Neural cell (in vitro differentiated cells): ENCODE data around the gene SUPT4H1. TPM values are rescaled to one million over a fixed set of nuclear protein-coding genes. Genes with fewer than 3 reads are reported as not detected.

ENCODE experiments used
- H2AFZ ChIP-seq: fragments of 200-600, 300-800 bp; sonication (generic), shearing (Covaris generic); 2 replicates; pipeline ENCODE4 v1.6.0; 2014; ENCODE audit warnings: low read depth, mild to moderate bottlenecking, antibody characterized with exemption, low read length, moderate library complexity
- H3F3A ChIP-seq: fragments of 200-600 bp; shearing (Covaris generic); 2 replicates; pipeline ENCODE4 v1.6.1; 2016; ENCODE audit warnings: mild to moderate bottlenecking, moderate library complexity, mixed read lengths, antibody characterized with exemption, low read length; ENCODE audit not compliant: insufficient read depth, poor library complexity, severe bottlenecking
- H3K27ac ChIP-seq: fragments of 200-600, 300-800 bp; sonication (generic), shearing (Covaris generic); 2 replicates; pipeline ENCODE4 v1.5.1; 2014; ENCODE audit warnings: mild to moderate bottlenecking, low read length, moderate library complexity
- H3K27me3 ChIP-seq: fragments of 300-800, 200-600 bp; sonication (generic), shearing (Covaris generic); 2 replicates; pipeline ENCODE4 v1.6.0; 2014; ENCODE audit warnings: mild to moderate bottlenecking, low read depth, low read length, moderate library complexity; ENCODE audit not compliant: insufficient read depth
- H3K36me3 ChIP-seq: fragments of 300-800, 200-600 bp; sonication (generic), shearing (Covaris generic); 2 replicates; pipeline ENCODE4 v1.5.1; 2014; ENCODE audit warnings: mild to moderate bottlenecking, antibody characterized with exemption, low read length, moderate library complexity; ENCODE audit not compliant: insufficient read depth
- H3K4me2 ChIP-seq: fragments of 300-800, 200-600 bp; sonication (generic), shearing (Covaris generic); 2 replicates; pipeline ENCODE4 v1.6.0; 2014; ENCODE audit warnings: mild to moderate bottlenecking, low read length
- H3K4me3 ChIP-seq: fragments of 300-800, 200-600 bp; sonication (generic), shearing (Covaris generic); 2 replicates; pipeline ENCODE4 v1.5.1; 2014; ENCODE audit warnings: mild to moderate bottlenecking, low read length, moderate library complexity
- H3K79me2 ChIP-seq: fragments of 200-600 bp; shearing (Covaris generic); replicated peaks from 2 replicates; pipeline ENCODE4 v1.6.0; 2014; ENCODE audit warnings: mild to moderate bottlenecking, low read length, moderate library complexity; ENCODE audit not compliant: insufficient read depth
- H3K9ac ChIP-seq: fragments of 300-800, 200-600 bp; sonication (generic), shearing (Covaris generic); 2 replicates; pipeline ENCODE4 v1.6.1; 2016; ENCODE audit warnings: mild to moderate bottlenecking, low read length, mixed read lengths
- H3K9me2 ChIP-seq: fragments of 200-600 bp; shearing (Covaris generic); 2 replicates; pipeline ENCODE4 v1.6.1; 2016; ENCODE audit warnings: mild to moderate bottlenecking, low read length, mixed read lengths; ENCODE audit not compliant: insufficient read depth
- H3K9me3 ChIP-seq: fragments of 200-600, 300-800 bp; sonication (generic), shearing (Covaris generic); 2 replicates; pipeline ENCODE4 v1.6.1; 2016; ENCODE audit warnings: mild to moderate bottlenecking, mixed run types, low read length, moderate library complexity, mixed read lengths
- H4K20me1 ChIP-seq: fragments of 200-600 bp; shearing (Covaris generic); 2 replicates; pipeline ENCODE4 v1.6.1; 2016; ENCODE audit warnings: mild to moderate bottlenecking, mixed run types; ENCODE audit not compliant: insufficient read depth
- CTCF ChIP-seq: fragments of 450-650 bp; IDR thresholded peaks from 2 replicates; pipeline ENCODE4 v1.5.1; 2014; ENCODE audit warnings: antibody characterized with exemption, mild to moderate bottlenecking, moderate library complexity; ENCODE audit not compliant: poor library complexity, severe bottlenecking
- EP300 ChIP-seq: fragments of 450-650 bp; conservative IDR thresholded peaks from 2 replicates; pipeline ENCODE4 v1.6.1; 2014; ENCODE audit warnings: antibody characterized with exemption, mild to moderate bottlenecking, moderate library complexity; ENCODE audit not compliant: poor library complexity, severe bottlenecking
- EZH2 ChIP-seq: fragments of 200-600, 300-800 bp; shearing (Covaris generic), sonication (generic); IDR thresholded peaks from 2 replicates; pipeline ENCODE4 v1.6.1; 2014; ENCODE audit warnings: antibody characterized with exemption, low read length, borderline replicate concordance, mild to moderate bottlenecking; ENCODE audit not compliant: insufficient read depth, poor library complexity, severe bottlenecking
- MXI1 ChIP-seq: fragments of 450-650 bp; conservative IDR thresholded peaks from 2 replicates; pipeline ENCODE4 v1.6.1; 2014; ENCODE audit warnings: antibody characterized with exemption, mild to moderate bottlenecking; ENCODE audit not compliant: poor library complexity, severe bottlenecking
- POLR2AphosphoS5 ChIP-seq: IDR thresholded peaks from 2 replicates; pipeline ENCODE4 v1.6.1; 2012
- RAD21 ChIP-seq: fragments of 450-650 bp; conservative IDR thresholded peaks from 2 replicates; pipeline ENCODE4 v1.6.1; 2014; ENCODE audit warnings: antibody characterized with exemption, mild to moderate bottlenecking, moderate library complexity
- REST ChIP-seq: IDR thresholded peaks from 2 replicates; pipeline ENCODE4 v1.6.1; 2012; ENCODE audit warnings: borderline replicate concordance
- SMC3 ChIP-seq: fragments of 450-650 bp; conservative IDR thresholded peaks from 2 replicates; pipeline ENCODE4 v1.6.1; 2014; ENCODE audit warnings: antibody characterized with exemption, mild to moderate bottlenecking, moderate library complexity; ENCODE audit not compliant: poor library complexity
- TAF1 ChIP-seq: IDR thresholded peaks from 2 replicates; pipeline ENCODE4 v1.6.1; 2012; ENCODE audit warnings: low read depth
- polyA plus RNA-seq: library from polyadenylated mRNA; depleted of rRNA; stranded (reverse); fragments of >200 nt; gene quantifications from 2 replicates; pipeline ENCODE4 v1.2.3, GENCODE V29; 2014

Gene SUPT4H1
- polyA plus RNA-seq, 1 donor from 2014 or later, result 109 TPM

GRCh38 chr17:58328195-58329034, 23.6 kb downstream of the SUPT4H1 start, which contains the start of gene TSPOAP1:
TSPOAP1 (minus strand) TSS chr17:58328795; CDS start chr17:58327920, 875 bp downstream.
- no peaks in the 10 kb centered on the region for H3K9me2 ChIP-seq
- peak within 1 kb of the TSS; percentile 66 for H2AFZ ChIP-seq
- TF ChIP-seq CTCF (no peak), REST (peak; percentile 68), EZH2 (no peak), TAF1 (peak; percentile 54), RAD21 (no peak), SMC3 (no peak), MXI1 (peak; percentile 93), POLR2AphosphoS5 (peak; percentile 85)
- peaks cover 35% of the 10 kb centered on the region for H3K79me2 ChIP-seq
- H3K27me3 ChIP-seq, result no peaks in the 10 kb centered on the region
- H3F3A ChIP-seq, result no peaks in the 10 kb centered on the region
- H3K4me2 ChIP-seq, result peak within 1 kb of the TSS; percentile 96
- peak within 1 kb of the TSS; percentile 93 for H3K27ac ChIP-seq
- no peaks in the 10 kb centered on the region for H4K20me1 ChIP-seq
- H3K9ac ChIP-seq, result peak within 1 kb of the TSS; percentile 88
- H3K36me3 ChIP-seq, result no peaks in the 10 kb centered on the region
- H3K9me3 ChIP-seq, result no peaks in the 10 kb centered on the region
- peak within 1 kb of the TSS; percentile 83 for H3K4me3 ChIP-seq

- peaks cover 35% of the 10 kb centered on the region for H3K79me2 ChIP-seq
- no peaks in the 10 kb centered on the region for H3K9me2 ChIP-seq
- peak overlapping the region; percentile 83 for H3K4me3 ChIP-seq
- H3K27me3 ChIP-seq, result no peaks in the 10 kb centered on the region
- H3F3A ChIP-seq, result no peaks in the 10 kb centered on the region
- H3K9me3 ChIP-seq, result no peaks in the 10 kb centered on the region
- no peaks in the 10 kb centered on the region for H4K20me1 ChIP-seq
- H3K27ac ChIP-seq, result peak overlapping the region; percentile 93
- H3K4me2 ChIP-seq, result peak overlapping the region; percentile 96
- no peak for TF ChIP-seq EZH2
- TF ChIP-seq RAD21, result no peak
- no peak for TF ChIP-seq TAF1
- TF ChIP-seq SMC3, result no peak
- TF ChIP-seq MXI1, result no peak
- no peak for TF ChIP-seq REST
- no peak for TF ChIP-seq EP300
- TF ChIP-seq CTCF, result no peak
- TF ChIP-seq POLR2AphosphoS5, result no peak
- H3K36me3 ChIP-seq, result no peaks in the 10 kb centered on the region
- no peak overlapping the region for H2AFZ ChIP-seq
- peak overlapping the region; percentile 88 for H3K9ac ChIP-seq
These were observed 24.4 kb downstream of the SUPT4H1 start for GRCh38 chr17:58327363-58328194.
